Activated B cell treated with CpG ODN at 0.5 μM for 24 hours (primary cell): ENCODE measurements around the gene ENO3. TPM values are rescaled to one million over a fixed set of nuclear protein-coding genes. Genes with fewer than 3 reads are reported as not detected.
"Not testable (repeated sequence)": the region's sequence is repeated elsewhere in the genome, so short reads cannot be mapped to it uniquely, and the experiment has no call there.

Experiments used
- ATAC-seq: fragments of 200-7000 bp; cut with Tn5 transposase; one replicate; pipeline ENCODE4 v1.10.0; 2021; ENCODE audit warnings: low read depth, mild to moderate bottlenecking, moderate library complexity
- CTCF ChIA-PET: fragments of 350-600 bp; sonication (Branson Sonifier 250); formaldehyde crosslinking; loops from one replicate; lab custom pipeline; 2021; ENCODE audit warnings: antibody characterized with exemption; lab: Charles Lee
- POLR2A ChIA-PET: fragments of 350-600 bp; sonication (Branson Sonifier 250); formaldehyde crosslinking; loops from one replicate; lab custom pipeline; 2021; ENCODE audit warnings: antibody characterized with exemption; lab: Charles Lee
- DNase-seq: peaks from one replicate; pipeline ENCODE4 v3.0.0; 2022
- H3K27ac Mint-ChIP-seq: one replicate; pipeline ENCODE4 v1.8.0; 2020; ENCODE audit warnings: mixed read lengths
- H3K27me3 Mint-ChIP-seq: one replicate; pipeline ENCODE4 v1.8.0; 2021; ENCODE audit warnings: mixed read lengths
- H3K36me3 Mint-ChIP-seq: one replicate; pipeline ENCODE4 v1.8.0; 2021; ENCODE audit warnings: low read depth, mixed read lengths
- H3K4me1 Mint-ChIP-seq: one replicate; pipeline ENCODE4 v1.8.0; 2021; ENCODE audit warnings: mixed read lengths
- H3K4me3 Mint-ChIP-seq: one replicate; pipeline ENCODE4 v1.8.0; 2020; ENCODE audit warnings: mild to moderate bottlenecking, mixed read lengths
- H3K9me3 Mint-ChIP-seq: one replicate; pipeline ENCODE4 v1.8.0; 2020; ENCODE audit warnings: mixed read lengths
- CTCF ChIP-seq: fragments of 200-600 bp; IDR thresholded peaks from one replicate; pipeline ENCODE4 v1.8.0; 2022; ENCODE audit warnings: antibody characterized with exemption, mild to moderate bottlenecking
- intact Hi-C: fragments of 100-400 bp; cut with micrococcal nuclease; formaldehyde crosslinking; loops from one replicate; pipeline ENCODE4 v1.15.1; 2024
- total RNA-seq: library from RNA; stranded (reverse); gene quantifications from 2 replicates; pipeline ENCODE4 v1.2.3, GENCODE V29; 2022

The ENO3 gene
- total RNA-seq, 1 donor from 2014 or later, result 29.5 TPM

- ATAC-seq (no peak), DNase-seq (no peak)
- ChIA-PET POLR2A (interaction anchor here (1.0 to 1.3 kb wide), 6 partner anchors 31 to 111 kb away, joined by 3 to 11 read pairs (median 6); partner anchors contain the start of genes CAMTA2, RNF167, SLC25A11 and SPAG7), CTCF (interaction anchor here (0.9 to 2.6 kb wide), 12 partner anchors 9 to 198 kb away, joined by 3 to 38 read pairs (median 4); partner anchors contain the start of genes ARRB2, C17orf107, CAMTA2 and RNF167)
- Mint-ChIP-seq H3K27ac (no peak overlapping the region), H3K27me3 (peaks cover 2% of the 10 kb centered on the region), H3K4me3 (no peak overlapping the region), H3K36me3 (no peaks in the 10 kb centered on the region), H3K4me1 (peaks cover 4% of the 10 kb centered on the region), H3K9me3 (no peaks in the 10 kb centered on the region)
- no peak for TF ChIP-seq CTCF
- intact Hi-C loops, result loop anchor here (2.0 kb wide), 1 partner anchor 40 kb away; the partner anchor contains the start of gene PFN1
Observed at GRCh38 chr17:4908301-4908700, 42.6 kb upstream of the ENO3 start.

GRCh38 chr17:4908711-4909496, 42.0 kb upstream of the ENO3 start:
- intact Hi-C loops, result loop anchor here (1.0 to 2.0 kb wide), 5 partner anchors 40 to 110 kb away; partner anchors contain the start of genes CAMTA2, PFN1 and SPAG7
- Mint-ChIP-seq H3K27ac (no peak overlapping the region), H3K27me3 (peaks cover 2% of the 10 kb centered on the region), H3K36me3 (no peaks in the 10 kb centered on the region), H3K4me1 (no peaks in the 10 kb centered on the region), H3K4me3 (no peak overlapping the region), H3K9me3 (no peaks in the 10 kb centered on the region)
- ChIA-PET CTCF (interaction anchor here (0.6 to 2.6 kb wide), 22 partner anchors 10 to 199 kb away, joined by 3 to 38 read pairs (median 4); partner anchors contain the start of genes ARRB2, C17orf107, CAMTA2 and PFN1), POLR2A (interaction anchor here (0.6 to 1.3 kb wide), 11 partner anchors 31 to 474 kb away, joined by 3 to 11 read pairs (median 5); partner anchors contain the start of genes CAMTA2, PFN1, RNF167 and SLC25A11)
- ATAC-seq (peak; percentile 99), DNase-seq (peak; percentile 61)
- TF ChIP-seq CTCF, result no peak

- no peak for TF ChIP-seq CTCF
- H3K36me3 Mint-ChIP-seq, result no peaks in the 10 kb centered on the region
- H3K4me1 Mint-ChIP-seq, result no peaks in the 10 kb centered on the region
- intact Hi-C loops, result no loop called here
- no peaks in the 10 kb centered on the region for H3K9me3 Mint-ChIP-seq
- CTCF ChIA-PET, result no interaction called here
- POLR2A ChIA-PET, result interaction anchor here (0.5 to 0.7 kb wide), 2 partner anchors 130 to 543 kb away, joined by 3 read pairs; no protein-coding TSS in a partner anchor
- no peak overlapping the region for H3K4me3 Mint-ChIP-seq
- H3K27ac Mint-ChIP-seq, result no peak overlapping the region
- DNase-seq (no peak), ATAC-seq (no peak)
- H3K27me3 Mint-ChIP-seq, result no peaks in the 10 kb centered on the region
Observed at GRCh38 chr17:4913994-4914393, 36.9 kb upstream of the ENO3 start.

DNA sequence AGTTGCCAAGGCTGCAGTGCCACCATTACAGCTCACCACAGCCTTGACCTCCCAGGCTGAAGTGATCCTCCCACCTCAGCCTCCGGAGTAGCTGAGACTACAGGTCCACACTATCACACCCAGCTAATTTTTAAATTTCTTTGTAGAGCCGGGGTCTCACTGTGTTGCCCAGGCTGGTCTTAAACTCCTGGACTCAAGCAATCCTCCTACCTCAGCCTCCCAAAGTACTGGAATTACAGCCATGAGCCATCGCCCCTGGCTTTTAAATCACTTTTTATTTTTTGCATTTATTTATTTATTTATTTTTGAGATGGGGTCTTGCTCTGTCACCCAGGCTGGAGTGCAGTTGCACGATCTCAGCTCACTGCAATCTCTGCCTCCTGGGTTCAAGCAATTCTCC, 36.4 kb upstream of the ENO3 start:
- DNase-seq, CTCF ChIA-PET, H3K27ac Mint-ChIP-seq, intact Hi-C loops, ATAC-seq, H3K36me3 Mint-ChIP-seq, H3K4me3 Mint-ChIP-seq, H3K27me3 Mint-ChIP-seq, POLR2A ChIA-PET, H3K4me1 Mint-ChIP-seq, H3K9me3 Mint-ChIP-seq: not testable (repeated sequence)

- no peak for DNase-seq
- intact Hi-C loops, result no loop called here
- H3K4me3 Mint-ChIP-seq, result no peak overlapping the region
- no peaks in the 10 kb centered on the region for H3K36me3 Mint-ChIP-seq
- TF ChIP-seq CTCF, result no peak
- CTCF ChIA-PET, result interaction anchor here (1.1 kb wide), 1 partner anchor 16 kb away, joined by 3 read pairs; no protein-coding TSS in a partner anchor
- ATAC-seq, result no peak
- H3K9me3 Mint-ChIP-seq, result no peaks in the 10 kb centered on the region
- H3K4me1 Mint-ChIP-seq, result no peaks in the 10 kb centered on the region
- H3K27ac Mint-ChIP-seq, result no peak overlapping the region
- POLR2A ChIA-PET, result interaction anchor here (0.7 kb wide), 1 partner anchor 111 kb away, joined by 4 read pairs; no protein-coding TSS in a partner anchor
- H3K27me3 Mint-ChIP-seq, result no peaks in the 10 kb centered on the region
Observed at GRCh38 chr17:4919511-4920047, 31.3 kb upstream of the ENO3 start.
